ENCODE measurements around the gene UBQLN3. TPM values are rescaled to one million over a fixed set of nuclear protein-coding genes. Genes with fewer than 3 reads are reported as not detected.

Gene UBQLN3
- total RNA-seq, 1 donor from 2014 or later: not detected

DNA sequence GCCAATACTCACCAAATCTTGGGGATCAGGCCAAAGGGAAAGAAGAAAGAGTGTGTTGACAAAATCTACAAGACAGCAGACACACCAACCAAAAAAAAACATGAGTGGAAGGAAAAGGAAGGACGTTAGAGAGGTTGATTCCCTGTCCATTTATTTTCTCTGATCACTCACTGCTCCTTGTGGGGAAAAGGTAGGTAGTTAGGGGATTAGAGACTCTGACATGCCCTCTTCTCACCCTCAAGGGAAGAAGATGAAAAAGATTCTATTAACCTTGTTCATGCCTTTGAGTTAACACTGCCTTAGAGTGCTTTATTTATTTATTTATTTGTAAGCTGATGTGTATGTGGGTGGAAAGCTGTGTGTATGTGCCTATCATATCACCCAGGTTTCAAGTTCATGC lies 38.7 kb upstream of the UBQLN3 start, which contains the start of gene OR52H1:
TSS of gene OR52H1 (minus strand) at position 101 of the 400 bp plus-strand sequence. CDS start 3,035 bp downstream, outside the sequence.
- TF ChIP-seq, protein P1, sequence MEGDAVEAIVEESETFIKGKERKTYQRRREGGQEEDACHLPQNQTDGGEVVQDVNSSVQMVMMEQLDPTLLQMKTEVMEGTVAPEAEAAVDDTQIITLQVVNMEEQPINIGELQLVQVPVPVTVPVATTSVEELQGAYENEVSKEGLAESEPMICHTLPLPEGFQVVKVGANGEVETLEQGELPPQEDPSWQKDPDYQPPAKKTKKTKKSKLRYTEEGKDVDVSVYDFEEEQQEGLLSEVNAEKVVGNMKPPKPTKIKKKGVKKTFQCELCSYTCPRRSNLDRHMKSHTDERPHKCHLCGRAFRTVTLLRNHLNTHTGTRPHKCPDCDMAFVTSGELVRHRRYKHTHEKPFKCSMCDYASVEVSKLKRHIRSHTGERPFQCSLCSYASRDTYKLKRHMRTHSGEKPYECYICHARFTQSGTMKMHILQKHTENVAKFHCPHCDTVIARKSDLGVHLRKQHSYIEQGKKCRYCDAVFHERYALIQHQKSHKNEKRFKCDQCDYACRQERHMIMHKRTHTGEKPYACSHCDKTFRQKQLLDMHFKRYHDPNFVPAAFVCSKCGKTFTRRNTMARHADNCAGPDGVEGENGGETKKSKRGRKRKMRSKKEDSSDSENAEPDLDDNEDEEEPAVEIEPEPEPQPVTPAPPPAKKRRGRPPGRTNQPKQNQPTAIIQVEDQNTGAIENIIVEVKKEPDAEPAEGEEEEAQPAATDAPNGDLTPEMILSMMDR (IDR thresholded peaks at IDR 0.05; ENCODE audit: unreplicated experiment): no peak
- no peak for DNase-seq (ENCODE audit: low spot score, unreplicated experiment)
- Mint-ChIP-seq H3K27ac (no peak within 1 kb of the TSS), H3K4me1 (ENCODE audit: low read depth) (no peaks in the 10 kb centered on the region), H3K36me3 (ENCODE audit: insufficient read depth) (no peaks in the 10 kb centered on the region), H3K9me3 (ENCODE audit: low read depth) (no peaks in the 10 kb centered on the region), H3K4me3 (ENCODE audit: low read depth) (no peak within 1 kb of the TSS), H3K27me3 (no peaks in the 10 kb centered on the region)

DNA sequence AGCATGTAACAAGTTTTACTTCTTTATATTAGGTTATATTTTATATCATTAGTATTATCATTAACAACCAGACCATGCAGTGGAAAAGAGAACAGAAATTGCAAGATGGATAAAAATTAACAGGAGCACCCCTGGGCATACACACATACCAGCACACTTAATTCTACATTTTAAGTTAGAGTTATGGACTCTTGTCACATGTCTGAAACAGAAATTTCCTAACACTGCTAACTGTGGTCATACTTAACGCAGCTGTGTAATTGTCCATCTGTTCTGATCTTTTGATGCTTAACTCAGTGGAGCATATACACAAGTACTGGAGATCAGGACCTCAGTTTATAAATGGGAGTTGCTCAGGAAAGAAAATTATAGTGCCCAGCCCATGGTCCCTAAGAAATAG lies 38.2 kb upstream of the UBQLN3 start:
- no peak for DNase-seq (ENCODE audit: low spot score, unreplicated experiment)
- no peaks in the 10 kb centered on the region for H3K36me3 Mint-ChIP-seq (ENCODE audit: insufficient read depth)
- H3K27me3 Mint-ChIP-seq: no peaks in the 10 kb centered on the region
- no peak overlapping the region for H3K27ac Mint-ChIP-seq
- TF ChIP-seq, protein P1 (IDR thresholded peaks at IDR 0.05; ENCODE audit: unreplicated experiment): no peak
- no peak overlapping the region for H3K4me3 Mint-ChIP-seq (ENCODE audit: low read depth)
- H3K9me3 Mint-ChIP-seq (ENCODE audit: low read depth): no peaks in the 10 kb centered on the region
- no peaks in the 10 kb centered on the region for H3K4me1 Mint-ChIP-seq (ENCODE audit: low read depth)

DNA sequence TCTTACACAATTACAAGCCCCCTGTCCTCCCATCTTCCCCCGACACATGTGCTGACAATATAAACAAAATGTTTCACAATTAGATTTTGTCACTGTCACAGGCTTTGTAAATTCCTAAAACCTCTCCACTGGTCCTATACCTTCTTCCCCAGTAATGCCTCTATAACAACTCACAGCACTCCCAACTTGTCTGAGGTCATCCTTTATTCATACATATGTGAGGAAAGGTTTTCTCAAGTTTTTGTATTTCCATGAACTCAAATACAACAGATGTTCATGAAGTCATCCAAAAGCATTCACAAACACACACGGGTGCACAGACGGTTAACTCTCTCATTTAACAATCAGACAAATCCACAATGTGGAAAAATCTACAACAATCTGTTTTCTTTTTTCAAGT lies 36.7 kb upstream of the UBQLN3 start:
- DNase-seq (ENCODE audit: low spot score, unreplicated experiment): no peak
- H3K4me3 Mint-ChIP-seq (ENCODE audit: low read depth): no peak overlapping the region
- no peaks in the 10 kb centered on the region for H3K36me3 Mint-ChIP-seq (ENCODE audit: insufficient read depth)
- TF ChIP-seq, protein P1 (IDR thresholded peaks at IDR 0.05; ENCODE audit: unreplicated experiment): no peak
- no peaks in the 10 kb centered on the region for H3K9me3 Mint-ChIP-seq (ENCODE audit: low read depth)
- no peak overlapping the region for H3K27ac Mint-ChIP-seq
- H3K4me1 Mint-ChIP-seq (ENCODE audit: low read depth): no peaks in the 10 kb centered on the region
- no peaks in the 10 kb centered on the region for H3K27me3 Mint-ChIP-seq

DNA sequence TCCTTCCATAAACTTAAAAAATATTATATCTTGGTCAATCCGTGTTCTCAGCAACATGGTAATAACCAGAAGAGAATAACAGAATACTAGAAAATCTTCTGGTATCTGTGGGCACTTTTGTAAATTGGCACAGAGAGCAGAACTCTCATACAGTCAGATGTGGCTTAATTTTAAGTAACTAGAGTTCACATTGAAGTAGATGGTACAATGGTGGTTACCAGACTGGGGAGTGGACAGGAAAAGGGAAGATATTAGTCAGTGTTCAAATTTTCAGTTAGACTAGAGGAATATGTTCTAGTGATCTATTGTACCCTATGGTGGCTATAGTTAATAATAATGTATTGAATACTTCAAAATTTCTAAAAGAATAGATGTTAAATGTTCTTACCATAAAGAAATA lies 31.7 kb upstream of the UBQLN3 start:
- Mint-ChIP-seq H3K9me3 (ENCODE audit: low read depth) (peaks cover 11% of the 10 kb centered on the region), H3K27ac (no peak overlapping the region), H3K4me1 (ENCODE audit: low read depth) (no peaks in the 10 kb centered on the region), H3K4me3 (ENCODE audit: low read depth) (no peak overlapping the region), H3K27me3 (no peaks in the 10 kb centered on the region), H3K36me3 (ENCODE audit: insufficient read depth) (no peaks in the 10 kb centered on the region)
- TF ChIP-seq, protein P1 (IDR thresholded peaks at IDR 0.05; ENCODE audit: unreplicated experiment): no peak
- no peak for DNase-seq (ENCODE audit: low spot score, unreplicated experiment)

DNA sequence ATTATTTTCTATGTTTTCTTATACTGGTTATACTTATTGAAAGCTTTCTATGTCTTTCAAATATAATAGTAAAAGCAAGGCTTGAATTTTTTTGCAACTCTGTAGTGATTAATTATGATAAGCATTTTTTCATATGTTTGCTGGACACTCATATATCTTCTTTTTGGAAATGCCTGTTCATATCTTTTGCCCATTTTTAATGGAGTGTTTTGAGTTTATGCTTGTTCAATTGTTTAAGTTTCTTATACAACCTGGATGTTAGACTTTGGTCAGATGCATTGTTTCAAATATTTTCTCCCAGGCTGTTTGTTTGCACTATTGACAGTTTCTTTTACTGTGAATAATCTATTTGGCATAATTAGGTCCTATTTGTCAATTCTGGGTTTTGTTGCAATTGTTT lies 26.7 kb upstream of the UBQLN3 start:
- H3K4me3 Mint-ChIP-seq (ENCODE audit: low read depth): no peak overlapping the region
- no peaks in the 10 kb centered on the region for H3K4me1 Mint-ChIP-seq (ENCODE audit: low read depth)
- H3K27ac Mint-ChIP-seq: no peak overlapping the region
- no peaks in the 10 kb centered on the region for H3K27me3 Mint-ChIP-seq
- DNase-seq (ENCODE audit: low spot score, unreplicated experiment): no peak
- TF ChIP-seq, protein P1 (IDR thresholded peaks at IDR 0.05; ENCODE audit: unreplicated experiment): no peak
- H3K9me3 Mint-ChIP-seq (ENCODE audit: low read depth): peaks cover 11% of the 10 kb centered on the region
- no peaks in the 10 kb centered on the region for H3K36me3 Mint-ChIP-seq (ENCODE audit: insufficient read depth)

Measured in progenitor cell of endocrine pancreas (in vitro differentiated cells).